A673 (cell line): Measurements from ENCODE around the gene PLD4. TPM values are rescaled to one million over a fixed set of nuclear protein-coding genes. Genes with fewer than 3 reads are reported as not detected.

Experiments
- BruUV-seq: library from RNA; stranded (reverse); fragments of 400-500 nt; replicated peaks from 2 replicates; lab custom pipeline; 2021; lab: Mats Ljungman, UMichigan
- CTCF ChIA-PET: fragments of 300-600 bp; sonication (Branson Sonifier 250); formaldehyde crosslinking; loops from one replicate; lab custom pipeline; 2022; ENCODE audit warnings: antibody characterized with exemption; lab: Charles Lee
- POLR2A ChIA-PET: fragments of 300-600 bp; sonication (Branson Sonifier 250); formaldehyde crosslinking; loops from one replicate; lab custom pipeline; 2022; ENCODE audit warnings: antibody characterized with exemption; ENCODE audit not compliant: low non-redundant PET; lab: Charles Lee
- DNase-seq: peaks from one replicate; pipeline ENCODE4 v3.0.0-alpha.2; 2015; ENCODE audit warnings: low spot score
- H3K27ac ChIP-seq: fragments of 200-600 bp; sonication (generic); 2 replicates; pipeline ENCODE4 v1.5.1; 2016; ENCODE audit warnings: mixed run types, low read depth, mild to moderate bottlenecking, mixed read lengths, antibody characterized with exemption, low read length; ENCODE audit not compliant: poor library complexity, severe bottlenecking
- H3K27me3 ChIP-seq: fragments of 200-600 bp; sonication (generic); replicated peaks from 2 replicates; pipeline ENCODE4 v1.6.1; 2017; ENCODE audit warnings: mixed run types, low read depth, mild to moderate bottlenecking, mixed read lengths, antibody characterized with exemption, low read length; ENCODE audit not compliant: insufficient read depth, poor library complexity
- H3K36me3 ChIP-seq: fragments of 200-600 bp; sonication (generic); 2 replicates; pipeline ENCODE4 v1.6.1; 2016; ENCODE audit warnings: mixed run types, mild to moderate bottlenecking, mixed read lengths, antibody characterized with exemption, low read length; ENCODE audit not compliant: insufficient read depth, poor library complexity, severe bottlenecking
- H3K4me1 ChIP-seq: fragments of 200-600 bp; sonication (generic); 2 replicates; pipeline ENCODE4 v1.6.1; 2017; ENCODE audit warnings: mixed run types, mild to moderate bottlenecking, mixed read lengths, antibody characterized with exemption, low read length; ENCODE audit not compliant: insufficient read depth, poor library complexity, severe bottlenecking
- H3K4me3 ChIP-seq: fragments of 200-600 bp; sonication (generic); 2 replicates; pipeline ENCODE4 v1.5.1; 2016; ENCODE audit warnings: low read depth, mixed run types, mild to moderate bottlenecking, mixed read lengths, low read length; ENCODE audit not compliant: poor library complexity, severe bottlenecking
- H3K9me3 ChIP-seq: fragments of 200-600 bp; sonication (generic); 2 replicates; pipeline ENCODE4 v1.6.1; 2016; ENCODE audit warnings: mixed run types, low read depth, mild to moderate bottlenecking, mixed read lengths, antibody characterized with exemption, low read length; ENCODE audit not compliant: poor library complexity, severe bottlenecking
- EZH2 ChIP-seq: fragments of 200-600 bp; sonication (generic); IDR thresholded peaks from 2 replicates; pipeline ENCODE4 v1.6.1; 2017; ENCODE audit warnings: borderline replicate concordance, low read depth, mild to moderate bottlenecking, mixed read lengths, antibody characterized with exemption, low read length; ENCODE audit not compliant: poor library complexity, severe bottlenecking
- intact Hi-C: fragments of 100-400 bp; cut with micrococcal nuclease; formaldehyde crosslinking; loops from one replicate; pipeline ENCODE4 v1.10.0; 2022; ENCODE audit not compliant: unreplicated experiment
- total RNA-seq: library from RNA; stranded (reverse); gene quantifications from 2 replicates; pipeline ENCODE4 v1.2.3, GENCODE V29; 2021
- TF ChIP-seq, protein P1 (sequence below): fragments of 300-800, 200-600 bp; sonication (generic); conservative IDR thresholded peaks from 2 replicates; pipeline ENCODE4 v1.5.1; 2017; ENCODE audit warnings: low read depth, mild to moderate bottlenecking, antibody characterized with exemption, low read length, moderate library complexity, mixed read lengths

The PLD4 gene
- total RNA-seq, 1 experiment from 2014 or later = not detected

DNA sequence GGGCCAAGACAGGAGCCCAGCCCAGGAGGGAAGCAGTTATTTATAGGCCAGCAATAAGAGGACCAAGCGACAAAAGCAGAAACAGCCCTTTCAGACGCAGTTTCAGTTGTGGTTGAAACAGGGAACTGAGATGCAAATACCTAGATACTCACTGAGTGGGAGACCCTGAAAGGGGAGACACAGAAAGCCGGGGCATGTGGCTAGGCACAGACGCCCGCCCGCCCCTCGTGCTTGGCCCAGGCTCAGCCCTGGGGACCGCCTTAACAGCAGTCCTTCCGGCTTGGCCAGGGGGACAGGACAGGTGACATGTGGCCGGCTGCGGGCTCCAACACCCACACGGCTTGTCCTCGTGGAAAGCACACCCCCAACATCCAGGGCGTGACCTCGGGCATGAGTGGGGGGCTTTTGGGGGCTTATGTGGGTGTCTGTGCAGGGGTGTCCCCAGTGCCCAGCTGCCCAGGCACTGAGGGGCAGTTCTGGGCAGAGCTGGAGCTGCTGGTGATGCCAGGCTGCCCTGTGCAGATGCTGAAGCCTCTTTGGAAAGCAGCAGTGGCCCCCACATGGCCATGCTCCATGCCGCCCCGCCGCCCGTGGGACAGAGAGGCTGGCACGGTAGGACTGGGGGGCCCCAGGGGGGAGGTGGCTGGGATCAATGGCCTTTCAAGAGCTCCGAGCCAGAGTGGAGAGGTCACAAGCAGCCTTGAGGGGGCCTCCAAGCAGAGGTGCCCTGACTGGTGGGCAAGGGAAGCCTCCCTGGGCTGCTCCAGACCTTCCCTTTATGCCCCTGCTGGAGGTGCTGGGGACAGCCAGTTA, 2.1 kb downstream of the PLD4 start:
- ChIA-PET CTCF (no interaction called here), POLR2A (no interaction called here)
- H3K27me3 ChIP-seq = no peaks in the 10 kb centered on the region
- no peak overlapping the region for H3K4me3 ChIP-seq
- no peak for DNase-seq
- no peaks in the 10 kb centered on the region for H3K4me1 ChIP-seq
- TF ChIP-seq, protein P1, sequence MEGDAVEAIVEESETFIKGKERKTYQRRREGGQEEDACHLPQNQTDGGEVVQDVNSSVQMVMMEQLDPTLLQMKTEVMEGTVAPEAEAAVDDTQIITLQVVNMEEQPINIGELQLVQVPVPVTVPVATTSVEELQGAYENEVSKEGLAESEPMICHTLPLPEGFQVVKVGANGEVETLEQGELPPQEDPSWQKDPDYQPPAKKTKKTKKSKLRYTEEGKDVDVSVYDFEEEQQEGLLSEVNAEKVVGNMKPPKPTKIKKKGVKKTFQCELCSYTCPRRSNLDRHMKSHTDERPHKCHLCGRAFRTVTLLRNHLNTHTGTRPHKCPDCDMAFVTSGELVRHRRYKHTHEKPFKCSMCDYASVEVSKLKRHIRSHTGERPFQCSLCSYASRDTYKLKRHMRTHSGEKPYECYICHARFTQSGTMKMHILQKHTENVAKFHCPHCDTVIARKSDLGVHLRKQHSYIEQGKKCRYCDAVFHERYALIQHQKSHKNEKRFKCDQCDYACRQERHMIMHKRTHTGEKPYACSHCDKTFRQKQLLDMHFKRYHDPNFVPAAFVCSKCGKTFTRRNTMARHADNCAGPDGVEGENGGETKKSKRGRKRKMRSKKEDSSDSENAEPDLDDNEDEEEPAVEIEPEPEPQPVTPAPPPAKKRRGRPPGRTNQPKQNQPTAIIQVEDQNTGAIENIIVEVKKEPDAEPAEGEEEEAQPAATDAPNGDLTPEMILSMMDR = no peak
- no peak for TF ChIP-seq EZH2
- H3K27ac ChIP-seq = no peak overlapping the region
- intact Hi-C loops = no loop called here
- BruUV-seq = no TSS peak
- H3K36me3 ChIP-seq = no peaks in the 10 kb centered on the region
- no peaks in the 10 kb centered on the region for H3K9me3 ChIP-seq

DNA sequence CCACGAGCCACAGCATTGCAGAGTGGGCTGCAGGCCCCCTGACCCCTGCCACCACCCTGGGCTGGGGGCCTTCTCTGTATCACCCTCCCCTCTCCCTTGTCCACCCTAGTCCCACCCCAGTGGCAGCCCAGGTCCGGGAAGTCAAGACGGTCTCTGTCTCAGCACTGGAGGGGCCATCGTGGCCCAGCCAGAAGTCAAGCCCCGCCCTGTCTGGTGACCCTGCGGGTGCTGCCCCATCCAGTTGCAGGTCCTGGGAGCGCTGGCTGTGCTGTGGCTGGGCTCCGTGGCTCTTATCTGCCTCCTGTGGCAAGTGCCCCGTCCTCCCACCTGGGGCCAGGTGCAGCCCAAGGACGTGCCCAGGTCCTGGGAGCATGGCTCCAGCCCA, 2.7 kb downstream of the PLD4 start:
- CTCF ChIA-PET = no interaction called here
- no peaks in the 10 kb centered on the region for H3K9me3 ChIP-seq
- H3K4me3 ChIP-seq = no peak overlapping the region
- no peaks in the 10 kb centered on the region for H3K4me1 ChIP-seq
- no TSS peak for BruUV-seq
- intact Hi-C loops = no loop called here
- no peak for TF ChIP-seq EZH2
- TF ChIP-seq, protein P1 = no peak
- no peaks in the 10 kb centered on the region for H3K27me3 ChIP-seq
- no peak overlapping the region for H3K27ac ChIP-seq
- POLR2A ChIA-PET = no interaction called here
- DNase-seq = no peak
- H3K36me3 ChIP-seq = no peaks in the 10 kb centered on the region

DNA sequence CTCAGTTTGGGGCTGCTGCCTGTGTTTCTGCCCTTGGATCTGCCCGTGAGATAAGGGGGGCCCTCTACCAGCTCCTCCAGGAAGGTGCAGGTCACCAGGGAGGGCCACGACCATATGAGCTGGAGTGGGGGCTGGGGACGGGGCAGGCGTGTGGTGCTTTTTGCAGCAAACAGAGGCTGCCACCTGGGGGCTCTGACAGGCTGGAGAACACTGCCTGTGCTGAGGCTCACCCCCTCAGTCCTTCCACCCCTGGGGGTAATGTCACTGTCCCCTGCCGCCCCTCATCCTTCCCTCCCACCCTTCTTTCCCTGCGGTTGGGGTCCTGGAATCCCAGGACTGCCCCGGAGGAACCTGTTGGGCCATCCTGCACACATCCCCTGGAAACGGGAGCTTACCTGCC, 3.2 kb downstream of the PLD4 start:
- H3K4me1 ChIP-seq = no peaks in the 10 kb centered on the region
- no peaks in the 10 kb centered on the region for H3K27me3 ChIP-seq
- H3K36me3 ChIP-seq = no peaks in the 10 kb centered on the region
- ChIA-PET POLR2A (interaction anchor here (0.7 kb wide), 1 partner anchor 72 kb away, joined by 5 read pairs; no protein-coding TSS in a partner anchor), CTCF (no interaction called here)
- no peaks in the 10 kb centered on the region for H3K9me3 ChIP-seq
- TF ChIP-seq, protein P1 = no peak
- TF ChIP-seq EZH2 = no peak
- DNase-seq = no peak
- no peak overlapping the region for H3K4me3 ChIP-seq
- BruUV-seq = no TSS peak
- no peak overlapping the region for H3K27ac ChIP-seq
- intact Hi-C loops = no loop called here
